PFSK-1 (cell line): ENCODE results near the gene FAM227B.

Experiments used
- POLR2AphosphoS5 ChIP-seq: IDR thresholded peaks from 2 replicates; pipeline ENCODE4 v1.6.1; 2012; ENCODE audit warnings: low read depth, mild to moderate bottlenecking, control low read depth, low read length, moderate library complexity
- SIN3A ChIP-seq: IDR thresholded peaks from 2 replicates; pipeline ENCODE4 v1.6.1; 2012; ENCODE audit warnings: mild to moderate bottlenecking, low read length, moderate library complexity, borderline replicate concordance; ENCODE audit not compliant: insufficient read depth
- TAF1 ChIP-seq: IDR thresholded peaks from 2 replicates; pipeline ENCODE4 v1.6.1; 2012; ENCODE audit warnings: low read length, control low read depth, borderline replicate concordance; ENCODE audit not compliant: insufficient read depth

DNA sequence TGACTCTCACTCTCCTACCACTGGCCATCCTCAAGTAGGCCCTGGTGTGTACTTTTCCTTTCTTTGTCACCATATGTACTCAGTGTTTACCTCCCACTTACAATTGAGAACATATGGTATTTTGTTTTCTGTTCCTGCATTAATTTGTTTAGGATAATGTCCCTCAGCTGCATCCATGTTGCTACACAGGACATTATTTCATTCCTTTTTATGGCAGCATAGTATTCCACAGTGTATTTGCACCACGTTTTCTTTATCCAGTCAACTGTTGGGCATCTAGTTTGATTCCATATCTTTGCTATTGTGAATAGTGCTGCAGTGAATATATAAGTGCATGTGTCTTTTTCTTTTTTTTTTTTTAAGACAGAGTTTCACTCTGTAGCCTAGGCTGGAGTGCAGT is 324.4 kb downstream of the FAM227B start:
- TF ChIP-seq TAF1: no peak
- no peak for TF ChIP-seq POLR2AphosphoS5
- TF ChIP-seq SIN3A: no peak
